GM21619 (cell line): ENCODE results near the gene LRRIQ3.
"Not testable (repeated sequence)": the region's sequence is repeated elsewhere in the genome, so short reads cannot be mapped to it uniquely, and the experiment has no call there.

Experiments
- ATAC-seq: cut with Tn5 transposase; IDR thresholded peaks from one replicate; pipeline ENCODE4 v1.9.1; 2021; ENCODE audit not compliant: unreplicated experiment

LRRIQ3 gene

DNA sequence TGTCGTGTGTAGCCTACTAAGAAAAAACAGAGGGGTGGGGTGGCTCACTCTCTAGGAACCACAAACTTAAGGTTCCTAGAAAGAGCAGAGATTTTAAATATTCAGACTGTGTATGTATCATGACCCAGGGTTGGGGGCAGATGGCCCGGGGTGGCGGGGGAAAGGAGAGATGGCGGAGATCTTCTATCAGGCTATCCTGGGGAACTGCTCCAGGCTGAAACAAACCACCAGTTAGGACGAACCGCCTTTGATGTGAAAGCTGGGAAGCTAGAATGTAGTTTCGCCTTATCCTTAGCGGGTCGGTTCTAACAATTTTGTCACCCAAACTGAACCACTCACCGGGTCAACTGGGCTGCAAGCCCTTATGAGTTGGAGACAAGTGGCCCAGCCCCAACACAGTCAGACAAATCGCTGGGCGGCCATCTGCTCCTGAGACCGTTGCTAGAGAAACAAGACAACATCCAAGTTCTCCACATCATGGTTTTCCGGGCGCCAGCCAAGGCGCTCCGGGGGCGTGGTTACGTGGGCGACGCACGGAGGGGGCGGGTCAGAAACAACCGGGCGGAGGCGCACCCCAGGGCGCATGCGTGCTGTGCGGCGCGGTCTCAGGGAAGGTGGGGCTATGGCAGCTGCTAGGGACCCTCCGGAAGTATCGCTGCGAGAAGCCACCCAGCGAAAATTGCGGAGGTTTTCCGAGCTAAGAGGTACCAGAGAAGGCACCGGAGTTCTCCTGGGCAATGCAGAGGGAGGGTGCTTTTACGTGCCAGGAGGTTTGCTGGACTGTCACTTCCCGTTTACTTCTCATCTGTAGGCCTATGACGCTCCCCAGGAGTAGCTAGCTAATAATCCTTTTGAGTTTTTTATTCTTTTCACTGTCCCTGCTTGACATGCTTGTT is at the start of gene LRRIQ3, which contains the start of gene FPGT:
Gene LRRIQ3, minus strand, starts transcription at position 520 of the 896 bp plus-strand sequence. CDS start 14,492 bp downstream, outside the sequence.
Gene FPGT, plus strand, starts transcription at position 586 of the 896 bp plus-strand sequence. Its CDS starts 37 bp downstream, at position 623.
- peak; percentile 95 for ATAC-seq

DNA sequence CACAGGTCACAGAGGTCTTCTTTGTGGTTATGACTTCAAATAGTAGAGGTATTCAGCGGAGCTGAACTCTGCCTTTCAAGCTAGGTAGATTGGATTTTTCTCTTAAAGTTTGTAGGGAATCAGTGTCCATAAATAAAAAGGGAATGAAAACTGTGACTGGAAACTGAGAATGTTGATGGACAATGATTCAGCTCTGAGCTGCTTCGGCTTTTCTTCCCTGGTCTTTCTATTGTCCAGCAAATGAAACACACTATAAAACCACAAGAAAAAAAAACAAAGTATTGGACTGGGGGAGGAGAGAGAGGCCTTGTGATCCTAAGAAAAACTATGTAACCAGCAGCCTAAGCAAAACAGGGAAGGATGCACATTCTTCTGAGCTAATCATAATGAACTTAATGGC is 48.3 kb upstream of the LRRIQ3 start:
- no peak for ATAC-seq

DNA sequence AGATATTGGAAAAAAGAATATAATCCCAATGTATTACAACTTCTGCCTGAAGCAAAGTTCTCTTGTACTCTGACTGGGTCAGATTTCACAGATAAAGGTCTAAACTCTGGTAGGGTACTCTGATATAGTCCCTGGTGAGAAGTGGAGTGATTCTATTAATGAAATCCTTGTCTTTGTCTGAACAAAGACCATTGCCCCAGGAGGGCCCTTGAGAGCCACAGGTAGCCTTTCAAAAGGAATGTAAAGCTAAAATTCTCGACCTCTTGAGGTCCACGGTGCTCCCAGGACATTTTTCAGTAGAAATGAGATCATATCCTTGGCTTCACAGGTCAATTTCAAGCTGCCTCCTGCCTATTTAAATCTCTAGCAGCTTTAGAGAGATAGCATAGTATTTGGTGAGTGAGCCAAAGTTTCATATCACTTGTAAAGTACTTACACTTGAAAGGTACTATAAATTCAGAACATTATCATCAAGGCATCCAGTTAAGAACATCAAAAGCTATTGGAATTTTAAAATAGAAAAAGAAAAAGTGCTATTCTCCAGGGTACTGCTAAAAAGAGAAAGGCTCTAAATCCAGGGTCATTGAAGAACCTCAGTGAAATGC is 47.3 kb upstream of the LRRIQ3 start:
- no peak for ATAC-seq

DNA sequence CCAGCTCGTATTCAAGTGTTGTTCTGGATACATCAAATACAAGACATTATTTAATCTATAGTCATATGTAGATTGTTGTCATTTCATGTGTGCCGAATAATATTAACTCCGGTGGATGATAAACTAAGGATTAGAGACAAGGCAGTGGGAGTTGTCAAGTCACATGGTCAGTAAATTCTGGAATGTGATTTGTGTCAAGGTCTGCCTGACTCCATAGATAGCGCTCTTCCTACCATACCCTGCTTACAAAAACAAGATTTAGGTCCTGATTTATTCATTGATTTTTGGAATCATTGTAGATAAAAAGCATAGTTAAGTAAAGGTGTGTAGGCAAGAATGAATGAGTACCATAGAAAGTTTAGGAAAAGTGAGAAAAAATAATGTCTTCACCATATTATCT is 39.8 kb upstream of the LRRIQ3 start:
- ATAC-seq, result no peak

- no peak for ATAC-seq
These were observed 39.1 kb upstream of the LRRIQ3 start for GRCh38 chr1:74237035-74237434.

DNA sequence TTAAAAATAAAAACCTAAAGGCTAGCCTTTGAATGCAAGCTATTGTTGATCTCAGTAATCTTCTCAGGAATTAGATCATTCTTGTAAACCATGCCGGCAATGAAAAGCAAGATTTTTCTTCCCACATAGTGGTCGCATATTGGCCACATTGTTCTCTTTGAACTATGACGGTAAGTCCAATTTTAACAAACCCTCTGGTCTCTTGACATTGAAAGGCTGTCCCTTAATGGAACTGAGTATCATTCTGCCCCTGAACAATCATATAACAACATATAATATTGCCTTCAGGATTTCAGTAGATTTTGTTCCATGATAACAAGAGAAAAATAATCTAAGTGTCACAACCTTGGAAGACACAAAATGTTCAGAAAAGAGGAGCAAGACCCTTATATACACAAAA is 38.5 kb upstream of the LRRIQ3 start:
- ATAC-seq, result no peak

DNA sequence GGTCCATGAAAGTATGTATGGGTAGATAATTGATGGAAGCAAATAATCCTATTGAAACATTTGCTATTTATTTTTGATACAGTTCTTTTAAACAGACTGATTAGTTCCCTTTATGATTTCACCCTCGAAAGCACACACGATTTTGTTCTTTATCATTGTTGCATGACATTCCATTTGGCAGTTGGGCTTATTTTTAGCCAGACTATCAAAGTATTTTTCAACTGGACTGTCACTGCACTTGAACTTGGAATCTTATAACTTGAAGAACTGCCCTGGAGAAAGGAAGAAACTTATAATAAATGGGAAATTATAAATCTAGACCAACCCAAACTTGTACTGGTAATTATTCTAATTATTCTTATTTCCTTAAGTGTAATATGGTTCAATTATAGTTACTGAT is 37.2 kb upstream of the LRRIQ3 start, which contains the start of gene TNNI3K:
Gene TNNI3K, plus strand, starts transcription at position 235 of the 400 bp plus-strand sequence. Its CDS starts 65 bp downstream, at position 300.
- ATAC-seq, result no peak

DNA sequence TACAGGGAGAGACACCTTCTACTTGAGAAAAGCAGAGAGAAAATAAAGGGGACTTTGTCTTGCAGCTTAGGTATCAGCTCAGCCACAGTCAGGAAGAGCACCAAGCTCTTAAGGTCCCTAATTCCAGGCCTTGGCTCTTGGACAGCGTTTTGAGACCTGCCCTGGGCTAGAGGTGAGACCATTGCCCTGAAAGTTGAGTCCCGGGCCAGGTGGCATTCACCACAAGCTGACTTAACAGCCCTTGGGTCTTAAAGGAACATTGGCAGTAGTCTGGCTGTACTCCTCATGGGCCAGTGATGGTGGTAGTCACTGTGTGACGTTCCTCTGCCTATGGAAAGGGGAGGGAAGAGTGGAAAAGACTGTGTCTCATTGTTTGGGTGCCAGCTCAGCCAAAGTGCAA is 25.5 kb upstream of the LRRIQ3 start:
- ATAC-seq, result no peak

- ATAC-seq, result no peak
These were observed 24.7 kb upstream of the LRRIQ3 start for GRCh38 chr1:74222701-74223100.

DNA sequence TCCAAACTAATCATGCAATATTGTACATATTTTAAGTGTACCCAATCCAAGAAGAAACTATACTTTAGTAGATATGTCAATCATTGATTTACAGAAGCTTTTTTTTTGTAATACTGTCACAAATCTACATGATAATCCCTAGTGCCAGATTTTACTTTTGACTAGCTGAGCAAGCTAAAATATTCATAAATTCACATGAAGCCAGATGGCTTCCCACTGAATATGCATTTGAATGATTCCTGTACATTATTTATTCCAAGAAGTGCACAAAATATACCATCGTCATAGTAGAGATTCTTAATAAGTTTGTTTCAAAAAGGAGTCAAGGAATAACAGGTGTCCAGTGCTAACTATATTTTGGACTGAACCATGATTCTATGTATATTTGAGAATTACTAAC is 17.3 kb upstream of the LRRIQ3 start:
- ATAC-seq, result no peak

- ATAC-seq, result no peak
These were observed 7.3 kb upstream of the LRRIQ3 start for GRCh38 chr1:74205266-74205665.

DNA sequence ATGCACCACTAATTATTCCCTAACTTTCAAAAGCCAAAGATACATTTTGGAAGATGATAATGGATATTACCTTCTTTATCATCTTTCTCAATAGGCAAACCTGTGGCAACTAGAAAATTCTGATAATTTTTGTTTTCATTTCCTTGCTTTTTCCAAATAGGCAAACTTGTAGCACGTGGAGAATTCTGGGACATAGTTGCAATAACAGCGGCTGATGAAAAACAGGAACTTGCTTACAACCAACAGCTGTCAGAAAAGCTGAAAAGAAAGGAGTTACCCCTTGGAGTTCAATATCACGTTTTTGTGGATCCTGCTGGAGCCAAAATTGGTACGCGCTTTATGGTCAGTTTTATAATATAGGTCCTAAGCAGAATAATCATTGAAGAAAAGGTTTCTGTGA is 1.5 kb upstream of the LRRIQ3 start:
- no peak for ATAC-seq

DNA sequence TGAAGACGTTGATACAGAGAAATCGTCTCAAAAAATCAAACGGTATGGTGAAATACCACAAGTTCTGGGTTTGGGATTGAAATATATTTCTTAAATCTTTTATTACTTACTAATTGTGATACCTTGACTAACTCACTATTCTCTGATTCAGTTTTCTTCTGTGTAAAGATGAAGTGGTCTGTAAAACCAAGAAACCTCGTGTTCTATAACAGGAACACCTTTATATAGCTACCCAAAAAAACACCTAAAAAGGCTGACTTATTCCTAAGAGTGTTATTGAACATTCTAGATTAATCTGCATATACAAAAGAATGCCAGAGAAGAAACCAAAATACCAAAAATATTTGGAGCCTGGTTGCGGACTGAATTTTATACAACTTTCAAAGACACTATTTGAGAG is 721 bp downstream of the LRRIQ3 start:
- ATAC-seq, result no peak

DNA sequence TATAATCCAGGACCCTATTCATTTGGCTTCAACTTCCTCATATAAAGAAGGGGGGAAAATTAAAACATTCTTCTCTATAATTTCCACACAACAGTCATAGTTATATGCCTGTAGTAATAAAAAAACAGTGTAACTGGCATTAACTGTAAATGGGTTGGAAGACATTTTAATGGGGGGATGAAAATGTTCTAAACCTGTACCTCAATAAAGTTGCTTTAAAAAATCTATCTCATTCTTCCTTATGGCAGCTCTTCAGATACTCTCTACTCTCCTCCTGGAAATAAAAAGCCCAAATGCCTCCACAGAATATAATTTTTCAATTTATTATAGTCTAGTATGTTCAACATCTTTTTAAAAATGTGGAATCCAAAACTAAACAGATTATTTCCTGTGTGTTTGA is 2.6 kb downstream of the LRRIQ3 start:
- no peak for ATAC-seq

DNA sequence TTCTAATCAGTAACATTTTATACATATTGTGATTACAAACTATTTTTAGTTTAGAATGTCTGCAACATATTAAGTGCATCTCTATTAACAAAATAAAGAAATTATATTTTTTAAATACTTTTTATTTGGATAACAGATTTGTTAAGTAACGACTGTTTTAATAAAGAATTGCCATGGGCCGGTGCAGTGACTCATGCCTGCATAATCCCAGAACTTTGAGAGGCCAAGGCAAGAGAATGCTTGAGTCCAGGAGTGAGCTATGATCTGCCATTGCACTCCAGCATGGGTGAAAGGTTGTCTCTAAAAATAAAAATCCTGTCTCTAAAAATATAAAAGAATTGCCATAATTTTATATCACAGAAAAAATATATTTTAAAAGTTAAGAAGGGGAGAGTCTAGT is 4.1 kb downstream of the LRRIQ3 start:
- ATAC-seq, result no peak

GRCh38 chr1:74180490-74180889 is 17.5 kb downstream of the LRRIQ3 start:
- no peak for ATAC-seq

DNA sequence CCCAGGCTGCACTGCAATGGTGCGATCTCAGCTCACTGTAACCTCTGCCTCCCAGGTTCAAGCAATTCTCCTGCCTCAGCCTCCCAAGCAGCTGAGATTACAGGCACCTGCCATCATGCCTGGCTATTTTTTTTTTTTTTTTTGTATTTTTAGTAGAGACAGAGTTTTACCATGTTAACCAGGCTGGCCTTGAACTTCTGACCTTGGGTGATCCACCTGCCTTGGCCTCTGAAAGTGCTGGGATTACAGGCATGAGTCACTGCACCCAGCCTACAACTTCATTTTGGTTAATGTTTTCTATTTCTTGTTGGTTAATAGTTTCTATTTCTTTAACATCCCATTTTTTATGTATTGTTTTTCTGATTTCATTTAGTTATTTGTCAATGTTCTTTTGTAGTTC is 23.6 kb downstream of the LRRIQ3 start:
- ATAC-seq, result not testable (repeated sequence)

DNA sequence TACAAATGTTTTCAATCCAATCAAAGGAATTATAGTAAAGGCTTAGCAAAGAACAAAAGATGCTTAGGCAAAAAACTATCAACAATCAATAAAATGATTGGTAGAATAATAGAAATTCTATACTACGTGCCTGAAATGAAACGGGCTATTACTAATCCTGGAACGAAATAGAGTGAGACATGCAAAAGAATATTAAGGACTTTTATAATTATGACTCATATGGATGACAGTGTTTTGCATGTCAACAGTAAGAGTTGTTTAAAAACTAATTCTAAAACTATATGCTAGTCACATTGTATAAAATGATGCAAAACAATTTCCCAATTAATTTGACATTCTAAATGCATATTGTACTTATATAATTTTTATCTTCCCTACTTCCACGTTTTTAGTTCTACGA is 35.6 kb downstream of the LRRIQ3 start:
- ATAC-seq, result no peak

DNA sequence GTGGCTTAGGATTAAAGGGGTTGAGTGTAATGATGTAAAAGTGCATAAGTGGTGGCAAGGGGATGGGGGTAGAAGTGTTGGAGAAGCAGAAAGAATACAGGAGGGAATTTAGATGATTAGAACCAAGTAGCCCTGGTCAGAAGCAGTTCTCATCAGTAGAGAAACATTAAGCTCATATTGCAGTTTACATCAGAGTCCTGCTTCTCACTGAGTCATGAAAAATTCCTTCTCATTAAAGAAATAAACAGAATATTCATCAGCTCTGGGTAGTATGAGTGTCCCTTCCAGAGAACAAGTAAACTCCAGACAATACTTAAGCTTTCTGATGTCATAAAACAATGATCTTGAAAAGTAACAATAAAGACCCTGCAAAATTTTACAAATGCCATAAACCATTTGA is 36.5 kb downstream of the LRRIQ3 start:
- no peak for ATAC-seq

GRCh38 chr1:74160046-74160445 is 37.9 kb downstream of the LRRIQ3 start:
- ATAC-seq, result no peak

GRCh38 chr1:74145086-74145485 is 52.9 kb downstream of the LRRIQ3 start:
- ATAC-seq, result no peak

DNA sequence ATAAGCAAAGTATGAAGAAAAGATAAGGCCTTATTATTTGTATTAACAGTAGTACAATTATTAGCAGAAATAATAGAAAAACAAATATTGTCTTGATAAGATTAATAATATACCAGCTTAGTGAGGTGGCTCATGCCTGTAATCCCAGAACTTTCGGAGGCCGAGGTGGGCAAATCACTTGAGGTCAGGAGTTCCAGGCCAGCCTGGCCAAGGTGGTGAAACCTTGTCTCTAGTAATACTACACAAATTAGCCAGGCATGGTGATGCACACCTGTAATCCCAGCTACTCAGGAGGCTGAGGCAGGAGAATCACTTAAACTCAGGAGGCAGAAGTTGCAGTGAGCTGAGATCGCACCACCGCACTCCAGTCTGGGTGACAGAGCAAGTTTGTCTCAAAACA is 80.6 kb downstream of the LRRIQ3 start:
- not testable (repeated sequence) for ATAC-seq
